Endothelial cell of umbilical vein (primary cell): Measurements from ENCODE around the gene MOB4. TPM values are rescaled to one million over a fixed set of nuclear protein-coding genes. Genes with fewer than 3 reads are reported as not detected.

ENCODE experiments used
- BruUV-seq: library from RNA; stranded (reverse); fragments of 400-500 nt; replicated peaks from 2 replicates; lab custom pipeline; 2021; lab: Mats Ljungman, UMichigan
- CTCF ChIA-PET: fragments of 300-600, 350-600 bp; sonication (Branson Sonifier 250); formaldehyde crosslinking; loops from one replicate; lab custom pipeline; 2021; ENCODE audit warnings: antibody characterized with exemption, inconsistent platforms; lab: Charles Lee
- POLR2A ChIA-PET: fragments of 300-600, 350-600 bp; sonication (Branson Sonifier 250); formaldehyde crosslinking; loops from one replicate; lab custom pipeline; 2021; ENCODE audit warnings: antibody characterized with exemption, inconsistent platforms; lab: Charles Lee
- DNase-seq: peaks from one replicate; pipeline ENCODE4 v3.0.0-alpha.2; 2011; ENCODE audit warnings: low read depth, low spot score
- FAIRE-seq: peaks from 2 replicates; lab custom pipeline; 2011; peaks lifted over from hg19 to GRCh38; lab: Jason Lieb, UNC
- H2AFZ ChIP-seq: 2 replicates; pipeline ENCODE4 v1.6.0; 2012; ENCODE audit warnings: low read depth, low read length, control low read depth, inconsistent platforms
- H3K27ac ChIP-seq: 2 replicates; pipeline ENCODE4 v1.5.1; 2011; ENCODE audit warnings: low read depth, mild to moderate bottlenecking, control low read depth, low read length, moderate library complexity; ENCODE audit not compliant: insufficient read depth
- H3K27me3 ChIP-seq, 2 experiments: 2 replicates each; pipeline versions ENCODE4 v1.6.0 to v1.6.1; 2011; ENCODE audit warnings: low read length in 2 of 2, mixed read lengths in 1 of 2; ENCODE audit not compliant: control insufficient read depth in 2 of 2, insufficient read depth in 2 of 2
- H3K36me3 ChIP-seq, 2 experiments: 2 replicates in 1 of 2; 3 replicates in 1 of 2; pipeline ENCODE4 v1.5.1; 2011; ENCODE audit warnings: low read length in 2 of 2, mild to moderate bottlenecking in 1 of 2, moderate library complexity in 1 of 2; ENCODE audit not compliant: control insufficient read depth in 2 of 2, insufficient read depth in 2 of 2; ENCODE audit errors: extremely low read depth in 1 of 2
- H3K4me1 ChIP-seq: 3 replicates; pipeline ENCODE4 v1.5.1; 2011; ENCODE audit warnings: mild to moderate bottlenecking, low read length; ENCODE audit not compliant: control insufficient read depth, insufficient read depth; ENCODE audit errors: extremely low read depth
- H3K4me2 ChIP-seq: 2 replicates; pipeline ENCODE4 v1.6.1; 2011; ENCODE audit warnings: low read length, control low read depth, mixed read lengths; ENCODE audit not compliant: insufficient read depth
- H3K4me3 ChIP-seq, 3 experiments: fragments of 200-600 bp in 1 of 3; sonication (generic), shearing (Covaris generic) in 1 of 3; replicated peaks in 1 of 3; 2 replicates each; pipeline ENCODE4 v1.5.1; 2011 to 2016; ENCODE audit warnings: control low read depth in 3 of 3, low read length in 3 of 3, mild to moderate bottlenecking in 2 of 3, inconsistent platforms in 1 of 3, low read depth in 1 of 3, moderate library complexity in 1 of 3; ENCODE audit not compliant: insufficient read depth in 1 of 3
- H3K79me2 ChIP-seq: 2 replicates; pipeline ENCODE4 v1.6.0; 2012; ENCODE audit warnings: low read length, inconsistent platforms; ENCODE audit not compliant: control insufficient read depth, insufficient read depth
- H3K9ac ChIP-seq: replicated peaks from 2 replicates; pipeline ENCODE3; 2011; ENCODE audit warnings: low read length, control low read depth; ENCODE audit not compliant: insufficient read depth; ENCODE audit errors: extremely low read depth
- H3K9me1 ChIP-seq: replicated peaks from 3 replicates; pipeline ENCODE4 v1.6.0; 2011; ENCODE audit warnings: mild to moderate bottlenecking, low read length; ENCODE audit not compliant: control insufficient read depth, insufficient read depth; ENCODE audit errors: extremely low read depth
- H3K9me3 ChIP-seq: replicated peaks from 2 replicates; pipeline ENCODE4 v1.5.1; 2012; ENCODE audit warnings: low read length, inconsistent platforms; ENCODE audit not compliant: control insufficient read depth, insufficient read depth
- H4K20me1 ChIP-seq: replicated peaks from 2 replicates; pipeline ENCODE3; 2011; ENCODE audit warnings: mild to moderate bottlenecking, low read length; ENCODE audit not compliant: control insufficient read depth, insufficient read depth; ENCODE audit errors: extremely low read depth
- CTCF ChIP-seq, 2 donors: IDR thresholded peaks; 1 replicate in 1 of 2; 2 replicates in 1 of 2; pipeline ENCODE4 v1.5.1; 2011; ENCODE audit warnings: low read length in 2 of 2, mild to moderate bottlenecking in 2 of 2, moderate library complexity in 2 of 2, control low read depth in 1 of 2, inconsistent platforms in 1 of 2, low read depth in 1 of 2; ENCODE audit not compliant: insufficient read depth in 1 of 2; ENCODE audit errors: extremely low read depth in 1 of 2
- EZH2 ChIP-seq: IDR thresholded peaks from 2 replicates; pipeline ENCODE4 v1.6.1; 2012; ENCODE audit warnings: borderline replicate concordance, low read depth, mild to moderate bottlenecking, moderate library complexity, low read length, inconsistent platforms; ENCODE audit not compliant: severe bottlenecking
- FOS ChIP-seq: IDR thresholded peaks from 2 replicates; pipeline ENCODE4 v1.6.1; 2011; ENCODE audit warnings: mild to moderate bottlenecking, low read length, moderate library complexity, borderline replicate concordance; ENCODE audit not compliant: insufficient read depth
- GATA2 ChIP-seq: IDR thresholded peaks from 2 replicates; pipeline ENCODE4 v1.7.0; 2011; ENCODE audit warnings: low read depth, mild to moderate bottlenecking, moderate library complexity, mixed read lengths, low read length; ENCODE audit not compliant: insufficient read length, insufficient read depth
- JUN ChIP-seq: IDR thresholded peaks from 2 replicates; pipeline ENCODE4 v1.6.1; 2011; ENCODE audit warnings: borderline replicate concordance, low read depth; ENCODE audit not compliant: insufficient read length, insufficient read depth
- MAX ChIP-seq: IDR thresholded peaks from 2 replicates; pipeline ENCODE4 v1.6.1; 2011; ENCODE audit not compliant: insufficient read depth, insufficient read length
- MYC ChIP-seq: IDR thresholded peaks from one replicate; pipeline ENCODE4 v1.6.1; 2011; ENCODE audit warnings: mild to moderate bottlenecking, low read depth, low read length
- POLR2A ChIP-seq: IDR thresholded peaks from 2 replicates; pipeline ENCODE4 v1.6.1; 2012; ENCODE audit warnings: low read depth, mild to moderate bottlenecking, control low read depth, low read length
- POLR2AphosphoS5 ChIP-seq: IDR thresholded peaks from 2 replicates; pipeline ENCODE4 v1.6.1; 2012; ENCODE audit warnings: low read depth, mild to moderate bottlenecking, control low read depth, low read length, moderate library complexity; ENCODE audit not compliant: insufficient read depth
- dilution Hi-C: fragments of 300-500 bp; cut with MboI; formaldehyde crosslinking; loops from one replicate; pipeline ENCODE4 v1.15.0; 2019; ENCODE audit warnings: low sequenced_read_pairs; ENCODE audit not compliant: extremely low pct_ligation_motif_present
- intact Hi-C: fragments of 100-400 bp; cut with micrococcal nuclease; formaldehyde crosslinking; loops from one replicate; pipeline ENCODE4 v1.10.0; 2022
- polyA plus RNA-seq, 4 experiments: library from polyadenylated mRNA; depleted of rRNA in 3 of 4; stranded (reverse) in 3 of 4; unstranded in 1 of 4; fragments of >200 nt; gene quantifications; 2 replicates each; pipeline versions ENCODE4 v1.2.1 to v1.2.3, GENCODE V29; 2011 to 2012; ENCODE audit warnings: missing spikeins in 1 of 4
- total RNA-seq: library from RNA; stranded (reverse); gene quantifications from 2 replicates; pipeline ENCODE4 v1.2.3, GENCODE V29; 2021

MOB4 gene
- total and polyA plus RNA-seq, 2 donors (not counting 3 experiments of a cell fraction or from before 2014, with no cell fraction given): 23.9 to 27.9 TPM

- no peak overlapping the region for H3K4me3 ChIP-seq
- no peaks in the 10 kb centered on the region for H3K4me1 ChIP-seq
- ChIA-PET CTCF (no interaction called here), POLR2A (no interaction called here)
- no peak for FAIRE-seq
- H4K20me1 ChIP-seq: no peaks in the 10 kb centered on the region
- no peaks in the 10 kb centered on the region for H3K79me2 ChIP-seq
- no peak overlapping the region for H3K4me2 ChIP-seq
- H3K9me3 ChIP-seq: no peaks in the 10 kb centered on the region
- H2AFZ ChIP-seq: no peak overlapping the region
- intact Hi-C loops (loop anchor here (5.0 kb wide), 1 partner anchor 75 kb away; no protein-coding TSS in a partner anchor), dilution Hi-C loops (no loop called here)
- DNase-seq: no peak
- no peaks in the 10 kb centered on the region for H3K27me3 ChIP-seq
- H3K36me3 ChIP-seq: peaks cover 1 to 19% of the 10 kb centered on the region in 2 experiments
- no peak overlapping the region for H3K9ac ChIP-seq
- H3K9me1 ChIP-seq: no peaks in the 10 kb centered on the region
- H3K27ac ChIP-seq: no peak overlapping the region
- BruUV-seq: no TSS peak
- TF ChIP-seq CTCF (IDR thresholded peaks at IDR 0.05; ENCODE audit: extremely low read depth in 1 of 2, insufficient read depth in 1 of 2, low read depth in 1 of 2, low read length in 2 of 2) (no peak), JUN (no peak), MAX (no peak), EZH2 (no peak), MYC (no peak), GATA2 (no peak), POLR2AphosphoS5 (no peak), FOS (no peak), POLR2A (no peak)
Observed at GRCh38 chr2:197472166-197472565, 43.7 kb upstream of the MOB4 start.
